LNCaP clone FGC (cell line): ENCODE data around the gene VDR.

Experiments used
- DNase-seq: peaks from one replicate; pipeline ENCODE4 v3.0.0-alpha.2; 2011; ENCODE audit warnings: low read depth
- H3K4me3 ChIP-seq: 2 replicates; pipeline ENCODE4 v1.5.1; 2011; ENCODE audit warnings: mild to moderate bottlenecking, low read depth, low read length, control low read depth
- TF ChIP-seq, protein P1 (sequence below): IDR thresholded peaks from 2 replicates; pipeline ENCODE4 v1.5.1; 2012; ENCODE audit warnings: mild to moderate bottlenecking; ENCODE audit not compliant: control insufficient read depth, insufficient read depth; ENCODE audit errors: extremely low read depth

VDR gene

DNA sequence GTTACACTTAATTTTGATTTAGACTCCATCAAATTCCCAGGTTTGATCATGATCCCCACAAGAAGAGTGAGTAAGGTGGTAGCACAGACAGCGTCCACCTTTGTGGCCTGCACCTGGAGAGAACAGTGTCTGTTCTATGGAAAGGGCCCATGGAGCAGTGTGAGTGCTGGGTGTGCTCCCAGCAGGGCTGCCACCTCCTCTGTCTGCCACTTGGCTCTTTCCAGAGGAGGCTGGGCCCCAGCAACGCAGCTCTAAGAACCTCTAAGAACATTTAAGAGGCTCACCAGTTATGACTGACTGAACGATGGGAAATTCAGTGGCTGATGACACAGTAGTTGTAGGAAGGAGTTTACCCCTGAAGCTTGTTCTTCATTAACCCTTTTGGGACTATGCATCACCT lies 17.3 kb downstream of the VDR start:
- TF ChIP-seq, protein P1, sequence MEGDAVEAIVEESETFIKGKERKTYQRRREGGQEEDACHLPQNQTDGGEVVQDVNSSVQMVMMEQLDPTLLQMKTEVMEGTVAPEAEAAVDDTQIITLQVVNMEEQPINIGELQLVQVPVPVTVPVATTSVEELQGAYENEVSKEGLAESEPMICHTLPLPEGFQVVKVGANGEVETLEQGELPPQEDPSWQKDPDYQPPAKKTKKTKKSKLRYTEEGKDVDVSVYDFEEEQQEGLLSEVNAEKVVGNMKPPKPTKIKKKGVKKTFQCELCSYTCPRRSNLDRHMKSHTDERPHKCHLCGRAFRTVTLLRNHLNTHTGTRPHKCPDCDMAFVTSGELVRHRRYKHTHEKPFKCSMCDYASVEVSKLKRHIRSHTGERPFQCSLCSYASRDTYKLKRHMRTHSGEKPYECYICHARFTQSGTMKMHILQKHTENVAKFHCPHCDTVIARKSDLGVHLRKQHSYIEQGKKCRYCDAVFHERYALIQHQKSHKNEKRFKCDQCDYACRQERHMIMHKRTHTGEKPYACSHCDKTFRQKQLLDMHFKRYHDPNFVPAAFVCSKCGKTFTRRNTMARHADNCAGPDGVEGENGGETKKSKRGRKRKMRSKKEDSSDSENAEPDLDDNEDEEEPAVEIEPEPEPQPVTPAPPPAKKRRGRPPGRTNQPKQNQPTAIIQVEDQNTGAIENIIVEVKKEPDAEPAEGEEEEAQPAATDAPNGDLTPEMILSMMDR, result no peak
- no peak for DNase-seq
- no peak overlapping the region for H3K4me3 ChIP-seq

DNA sequence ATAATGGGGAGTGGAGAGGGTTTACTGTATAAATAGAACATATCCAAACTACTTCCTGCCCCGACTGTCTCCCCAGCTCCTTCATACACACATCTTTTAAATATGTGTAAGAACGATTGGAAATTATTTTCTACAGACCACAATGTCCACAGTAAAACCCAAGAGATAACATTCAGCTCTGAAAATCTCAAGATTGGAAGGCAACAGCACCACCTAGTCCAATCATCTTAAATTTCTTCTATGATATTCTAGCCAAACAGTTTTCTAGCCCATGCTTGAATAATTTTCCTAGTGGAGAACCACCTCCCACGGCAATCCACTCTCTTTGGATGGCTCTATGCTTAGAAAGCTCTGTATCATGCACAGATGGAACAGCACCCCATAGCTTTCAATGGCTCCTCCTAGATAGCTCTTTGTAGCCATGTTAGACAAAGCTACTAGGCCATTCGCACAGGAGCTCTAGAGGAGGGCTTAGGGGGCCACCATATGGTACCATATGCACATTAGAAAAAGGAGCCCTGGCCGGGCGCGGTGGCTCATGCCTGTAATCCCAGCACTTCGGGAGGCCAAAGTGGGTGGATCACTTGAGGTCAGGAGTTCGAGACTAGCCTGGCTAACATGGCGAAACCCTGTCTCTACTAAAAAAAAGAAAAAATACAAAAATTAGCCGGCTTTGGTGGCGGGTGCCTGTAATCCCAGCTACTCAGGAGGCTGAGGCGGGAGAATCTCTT lies 18.1 kb downstream of the VDR start:
- DNase-seq, result no peak
- no peak overlapping the region for H3K4me3 ChIP-seq
- TF ChIP-seq, protein P1, result no peak

DNA sequence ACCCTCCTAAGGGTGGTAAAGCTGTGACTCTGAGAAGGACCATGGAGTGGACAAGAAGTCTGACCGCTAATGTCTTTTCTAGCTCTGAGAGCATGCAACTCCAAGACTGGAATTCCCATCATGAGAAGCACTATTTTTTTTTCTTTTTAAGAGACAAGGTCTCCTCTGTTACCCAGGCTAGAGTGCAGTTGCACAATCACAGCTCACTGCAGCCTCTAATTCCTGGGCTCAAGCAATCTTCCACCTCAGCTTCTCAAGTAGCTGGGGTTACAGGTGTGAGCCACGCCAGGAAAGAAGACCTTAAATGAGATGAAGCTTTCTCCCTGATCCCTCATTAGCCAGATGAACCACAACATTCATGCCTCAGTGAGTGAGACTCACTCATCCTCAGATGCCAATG lies 19.2 kb downstream of the VDR start:
- DNase-seq, result no peak
- no peak overlapping the region for H3K4me3 ChIP-seq
- TF ChIP-seq, protein P1, result no peak

DNA sequence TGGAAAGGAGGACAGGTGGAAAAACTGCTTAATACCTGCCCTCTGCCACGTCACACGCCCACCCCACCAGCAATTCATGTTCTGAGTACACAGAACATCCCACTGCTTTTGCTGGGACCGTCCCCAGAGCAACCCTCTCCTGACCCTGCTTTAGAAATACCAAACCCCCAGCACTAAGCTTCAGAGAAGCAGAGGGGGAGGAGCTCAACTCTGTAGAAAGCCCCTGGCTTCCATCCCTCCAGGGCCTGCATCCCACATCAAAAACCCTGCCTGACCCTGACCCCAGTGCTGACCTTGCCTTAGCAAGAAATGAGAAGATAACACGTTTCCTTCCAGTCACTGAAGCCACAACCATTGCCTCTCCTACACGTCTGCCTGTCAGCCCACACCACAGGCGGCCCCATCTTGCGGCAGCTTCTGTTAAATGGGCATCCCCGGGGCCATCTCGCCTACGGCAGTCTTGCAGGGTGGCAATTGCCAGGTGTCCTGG lies 19.7 kb downstream of the VDR start:
- DNase-seq, result no peak
- TF ChIP-seq, protein P1, result no peak
- no peak overlapping the region for H3K4me3 ChIP-seq

DNA sequence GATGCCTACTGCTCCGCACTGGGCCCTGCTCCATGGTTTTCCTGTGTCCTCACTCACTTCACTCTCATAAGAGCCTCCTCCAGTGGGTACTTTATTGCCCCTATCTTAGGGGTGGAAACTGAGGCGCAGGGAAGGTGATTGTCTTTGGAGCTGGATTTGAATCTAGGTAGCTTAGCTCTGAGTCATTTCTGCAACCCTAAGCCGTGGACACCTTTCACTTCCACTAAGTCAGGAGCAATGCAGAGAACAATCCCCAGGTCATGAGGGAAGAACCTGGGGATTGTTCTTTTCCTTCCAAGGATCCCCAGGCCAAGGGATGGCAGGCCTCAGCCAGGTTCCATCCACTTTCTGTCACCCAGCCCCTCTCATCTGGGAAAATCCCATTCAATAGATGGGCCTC lies 20.3 kb downstream of the VDR start:
- TF ChIP-seq, protein P1, result no peak
- no peak for DNase-seq
- H3K4me3 ChIP-seq, result no peak overlapping the region

DNA sequence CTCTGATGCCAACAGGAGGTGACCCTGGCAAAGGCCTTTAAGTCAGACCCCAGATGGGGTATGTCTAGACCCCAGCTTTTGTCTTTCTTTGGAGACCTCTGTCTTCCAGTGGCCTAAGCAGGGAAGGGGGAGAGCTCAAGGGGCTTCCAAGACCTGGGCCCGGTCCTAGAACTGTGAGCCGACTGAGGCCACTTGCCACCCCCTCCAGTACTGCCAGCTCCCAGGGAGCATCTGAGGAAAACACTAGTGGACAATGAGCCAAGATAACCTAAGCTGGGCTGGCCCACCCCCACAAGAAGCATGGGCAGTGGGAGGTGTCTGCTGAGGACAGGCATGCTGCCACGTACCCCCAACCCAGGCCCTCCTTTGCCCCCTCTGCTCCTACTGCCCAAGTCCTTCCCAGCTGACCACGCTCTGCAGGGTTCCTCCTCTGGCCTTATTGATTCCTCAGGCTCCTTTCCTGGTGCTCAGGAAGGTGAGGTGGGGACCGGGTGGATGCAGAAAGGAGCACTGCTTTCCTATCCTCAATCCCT lies 21.1 kb downstream of the VDR start:
- TF ChIP-seq, protein P1, result no peak
- DNase-seq, result no peak
- H3K4me3 ChIP-seq, result no peak overlapping the region
